ENCODE results near the gene ZC3H11A.

DNA sequence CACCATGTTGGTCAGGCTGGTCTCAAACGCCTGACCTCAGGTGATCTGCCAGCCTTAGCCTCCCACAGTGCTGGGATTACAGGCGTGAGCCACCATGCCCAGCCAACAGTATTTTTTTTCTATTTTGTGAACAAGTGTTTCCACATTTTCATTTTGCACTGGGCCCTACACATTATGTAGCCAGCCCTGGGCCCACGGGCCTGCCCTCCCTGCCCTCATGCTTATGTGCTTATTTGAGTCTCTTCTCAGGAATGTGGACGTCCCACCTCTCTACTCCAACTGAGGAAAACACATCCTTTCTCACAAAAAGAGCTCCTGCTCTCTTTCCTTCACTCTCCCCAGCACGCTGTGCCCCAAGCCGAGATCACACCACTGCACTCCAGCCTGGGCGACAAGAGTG is 13.5 kb upstream of the ZC3H11A start:
- no peak for TF ChIP-seq EP300 (IDR thresholded peaks at IDR 0.05; ENCODE audit: borderline replicate concordance in 1 of 2, low read depth in 1 of 2, low read length in 1 of 2)
- TF ChIP-seq, protein P1, sequence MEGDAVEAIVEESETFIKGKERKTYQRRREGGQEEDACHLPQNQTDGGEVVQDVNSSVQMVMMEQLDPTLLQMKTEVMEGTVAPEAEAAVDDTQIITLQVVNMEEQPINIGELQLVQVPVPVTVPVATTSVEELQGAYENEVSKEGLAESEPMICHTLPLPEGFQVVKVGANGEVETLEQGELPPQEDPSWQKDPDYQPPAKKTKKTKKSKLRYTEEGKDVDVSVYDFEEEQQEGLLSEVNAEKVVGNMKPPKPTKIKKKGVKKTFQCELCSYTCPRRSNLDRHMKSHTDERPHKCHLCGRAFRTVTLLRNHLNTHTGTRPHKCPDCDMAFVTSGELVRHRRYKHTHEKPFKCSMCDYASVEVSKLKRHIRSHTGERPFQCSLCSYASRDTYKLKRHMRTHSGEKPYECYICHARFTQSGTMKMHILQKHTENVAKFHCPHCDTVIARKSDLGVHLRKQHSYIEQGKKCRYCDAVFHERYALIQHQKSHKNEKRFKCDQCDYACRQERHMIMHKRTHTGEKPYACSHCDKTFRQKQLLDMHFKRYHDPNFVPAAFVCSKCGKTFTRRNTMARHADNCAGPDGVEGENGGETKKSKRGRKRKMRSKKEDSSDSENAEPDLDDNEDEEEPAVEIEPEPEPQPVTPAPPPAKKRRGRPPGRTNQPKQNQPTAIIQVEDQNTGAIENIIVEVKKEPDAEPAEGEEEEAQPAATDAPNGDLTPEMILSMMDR (IDR thresholded peaks at IDR 0.05), result no peak
- no peak for TF ChIP-seq FOXM1 (IDR thresholded peaks at IDR 0.05; ENCODE audit: low read depth)
- TF ChIP-seq GATA2 (CRISPR knock-in tag; IDR thresholded peaks at IDR 0.05), result no peak
- TF ChIP-seq, protein P2, sequence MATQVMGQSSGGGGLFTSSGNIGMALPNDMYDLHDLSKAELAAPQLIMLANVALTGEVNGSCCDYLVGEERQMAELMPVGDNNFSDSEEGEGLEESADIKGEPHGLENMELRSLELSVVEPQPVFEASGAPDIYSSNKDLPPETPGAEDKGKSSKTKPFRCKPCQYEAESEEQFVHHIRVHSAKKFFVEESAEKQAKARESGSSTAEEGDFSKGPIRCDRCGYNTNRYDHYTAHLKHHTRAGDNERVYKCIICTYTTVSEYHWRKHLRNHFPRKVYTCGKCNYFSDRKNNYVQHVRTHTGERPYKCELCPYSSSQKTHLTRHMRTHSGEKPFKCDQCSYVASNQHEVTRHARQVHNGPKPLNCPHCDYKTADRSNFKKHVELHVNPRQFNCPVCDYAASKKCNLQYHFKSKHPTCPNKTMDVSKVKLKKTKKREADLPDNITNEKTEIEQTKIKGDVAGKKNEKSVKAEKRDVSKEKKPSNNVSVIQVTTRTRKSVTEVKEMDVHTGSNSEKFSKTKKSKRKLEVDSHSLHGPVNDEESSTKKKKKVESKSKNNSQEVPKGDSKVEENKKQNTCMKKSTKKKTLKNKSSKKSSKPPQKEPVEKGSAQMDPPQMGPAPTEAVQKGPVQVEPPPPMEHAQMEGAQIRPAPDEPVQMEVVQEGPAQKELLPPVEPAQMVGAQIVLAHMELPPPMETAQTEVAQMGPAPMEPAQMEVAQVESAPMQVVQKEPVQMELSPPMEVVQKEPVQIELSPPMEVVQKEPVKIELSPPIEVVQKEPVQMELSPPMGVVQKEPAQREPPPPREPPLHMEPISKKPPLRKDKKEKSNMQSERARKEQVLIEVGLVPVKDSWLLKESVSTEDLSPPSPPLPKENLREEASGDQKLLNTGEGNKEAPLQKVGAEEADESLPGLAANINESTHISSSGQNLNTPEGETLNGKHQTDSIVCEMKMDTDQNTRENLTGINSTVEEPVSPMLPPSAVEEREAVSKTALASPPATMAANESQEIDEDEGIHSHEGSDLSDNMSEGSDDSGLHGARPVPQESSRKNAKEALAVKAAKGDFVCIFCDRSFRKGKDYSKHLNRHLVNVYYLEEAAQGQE (IDR thresholded peaks at IDR 0.05; ENCODE audit: low read depth, low read length), result no peak
- TF ChIP-seq POLR2AphosphoS5 (IDR thresholded peaks at IDR 0.05; ENCODE audit: low read depth, low read length), result no peak
- TF ChIP-seq TAF1 (IDR thresholded peaks at IDR 0.05; ENCODE audit: borderline replicate concordance, low read depth, low read length), result no peak
- no peak for TF ChIP-seq GABPA (IDR thresholded peaks at IDR 0.05; ENCODE audit: low read depth)
- no peak for TF ChIP-seq SIN3A (IDR thresholded peaks at IDR 0.05; ENCODE audit: borderline replicate concordance, low read depth, low read length)
- TF ChIP-seq EZH2phosphoT487 (IDR thresholded peaks at IDR 0.05; ENCODE audit: borderline replicate concordance, low read depth), result no peak
- TF ChIP-seq TEAD4 (IDR thresholded peaks at IDR 0.05; ENCODE audit: borderline replicate concordance, insufficient read depth), result no peak
- TF ChIP-seq SMC3 (IDR thresholded peaks at IDR 0.05; ENCODE audit: low read depth, low read length), result no peak
- TF ChIP-seq, protein P3, sequence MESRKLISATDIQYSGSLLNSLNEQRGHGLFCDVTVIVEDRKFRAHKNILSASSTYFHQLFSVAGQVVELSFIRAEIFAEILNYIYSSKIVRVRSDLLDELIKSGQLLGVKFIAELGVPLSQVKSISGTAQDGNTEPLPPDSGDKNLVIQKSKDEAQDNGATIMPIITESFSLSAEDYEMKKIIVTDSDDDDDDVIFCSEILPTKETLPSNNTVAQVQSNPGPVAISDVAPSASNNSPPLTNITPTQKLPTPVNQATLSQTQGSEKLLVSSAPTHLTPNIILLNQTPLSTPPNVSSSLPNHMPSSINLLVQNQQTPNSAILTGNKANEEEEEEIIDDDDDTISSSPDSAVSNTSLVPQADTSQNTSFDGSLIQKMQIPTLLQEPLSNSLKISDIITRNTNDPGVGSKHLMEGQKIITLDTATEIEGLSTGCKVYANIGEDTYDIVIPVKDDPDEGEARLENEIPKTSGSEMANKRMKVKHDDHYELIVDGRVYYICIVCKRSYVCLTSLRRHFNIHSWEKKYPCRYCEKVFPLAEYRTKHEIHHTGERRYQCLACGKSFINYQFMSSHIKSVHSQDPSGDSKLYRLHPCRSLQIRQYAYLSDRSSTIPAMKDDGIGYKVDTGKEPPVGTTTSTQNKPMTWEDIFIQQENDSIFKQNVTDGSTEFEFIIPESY (IDR thresholded peaks at IDR 0.05; ENCODE audit: borderline replicate concordance, low read depth), result no peak
- TF ChIP-seq FOSL2 (IDR thresholded peaks at IDR 0.05; ENCODE audit: borderline replicate concordance, low read depth), result no peak

All from SK-N-SH (cell line).